Smooth muscle cell (in vitro differentiated cells): ENCODE results near the gene SLC6A7. TPM values are rescaled to one million over a fixed set of nuclear protein-coding genes. Genes with fewer than 3 reads are reported as not detected.

Source experiments
- DNase-seq: peaks from one replicate; lab custom pipeline; 2025; ENCODE audit not compliant: unreplicated experiment; lab: John Stamatoyannopoulos, UW
- H2AFZ ChIP-seq: fragments of 200-600 bp; sonication (generic); 2 replicates; pipeline ENCODE4 v1.6.0; 2016; ENCODE audit warnings: antibody characterized with exemption, low read depth, mild to moderate bottlenecking
- H3F3A ChIP-seq: fragments of 200-600 bp; sonication (generic); 2 replicates; pipeline ENCODE4 v1.6.0; 2017; ENCODE audit warnings: antibody characterized with exemption, low read depth
- H3K27ac ChIP-seq: fragments of 200-600 bp; sonication (generic); 2 replicates; pipeline ENCODE4 v1.5.1; 2016; ENCODE audit warnings: low read depth, mild to moderate bottlenecking
- H3K27me3 ChIP-seq: fragments of 200-600 bp; sonication (generic); 2 replicates; pipeline ENCODE4 v1.6.1; 2016; ENCODE audit warnings: low read depth, mild to moderate bottlenecking
- H3K36me3 ChIP-seq: fragments of 200-600 bp; sonication (generic); 2 replicates; pipeline ENCODE4 v1.5.1; 2016; ENCODE audit warnings: low read depth
- H3K4me1 ChIP-seq: fragments of 200-600 bp; sonication (generic); 2 replicates; pipeline ENCODE4 v1.5.1; 2016; ENCODE audit warnings: low read depth
- H3K4me2 ChIP-seq: fragments of 200-600 bp; sonication (generic); 2 replicates; pipeline ENCODE4 v1.6.0; 2016; ENCODE audit warnings: mild to moderate bottlenecking
- H3K4me3 ChIP-seq: fragments of 200-600 bp; sonication (generic); 2 replicates; pipeline ENCODE4 v1.5.1; 2016; ENCODE audit warnings: mild to moderate bottlenecking
- H3K79me2 ChIP-seq: fragments of 200-600 bp; sonication (generic); 2 replicates; pipeline ENCODE4 v1.6.0; 2016; ENCODE audit warnings: low read depth, mild to moderate bottlenecking
- H3K9ac ChIP-seq: fragments of 200-600 bp; sonication (generic); 2 replicates; pipeline ENCODE4 v1.6.0; 2016; ENCODE audit warnings: low read depth
- H3K9me3 ChIP-seq: fragments of 200-600 bp; sonication (generic); replicated peaks from 2 replicates; pipeline ENCODE4 v1.5.1; 2016; ENCODE audit warnings: low read depth
- H4K20me1 ChIP-seq: fragments of 200-600 bp; sonication (generic); 2 replicates; pipeline ENCODE4 v1.6.0; 2016; ENCODE audit warnings: low read depth
- CTCF ChIP-seq: fragments of 200-600 bp; sonication (generic); IDR thresholded peaks from 2 replicates; pipeline ENCODE4 v1.5.1; 2017; ENCODE audit warnings: borderline replicate concordance, mild to moderate bottlenecking, antibody characterized with exemption; ENCODE audit not compliant: insufficient read depth, poor library complexity, severe bottlenecking
- WGBS: methylation state at CpG from one replicate; pipeline ENCODE4 v1.1.7; 2016; ENCODE audit warnings: low lambda C conversion rate; 5-methylcytosine and 5-hydroxymethylcytosine counted together
- polyA plus RNA-seq: library from polyadenylated mRNA; unstranded; fragments of >200 nt; fragmentation: Nextera tagmentation; extraction: Ambion mirVana; gene quantifications from 2 replicates; pipeline ENCODE4 v1.2.1, GENCODE V29; 2016
- total RNA-seq: library from RNA; depleted of rRNA; stranded (reverse); fragments of >200 nt; gene quantifications from 2 replicates; pipeline ENCODE4 v1.2.3, GENCODE V29; 2014

SLC6A7 gene
- total and polyA plus RNA-seq, 2 experiments from 2014 or later: 0.10 TPM; not detected in 1

GRCh38 chr5:150209099-150209635 lies 19.3 kb downstream of the SLC6A7 start:
- Histone ChIP-seq H3K4me1 (peaks cover 8% of the 10 kb centered on the region), H2AFZ (no peak overlapping the region), H3K9ac (peak overlapping the region; percentile 41), H3F3A (peaks cover 3% of the 10 kb centered on the region), H3K4me3 (no peak overlapping the region), H3K4me2 (peak overlapping the region; percentile 34), H4K20me1 (no peaks in the 10 kb centered on the region), H3K9me3 (no peaks in the 10 kb centered on the region), H3K27me3 (no peaks in the 10 kb centered on the region), H3K36me3 (no peaks in the 10 kb centered on the region), H3K27ac (peak overlapping the region; percentile 86), H3K79me2 (no peaks in the 10 kb centered on the region)
- no peak for TF ChIP-seq CTCF
- 83% methylated on average over 21 of the region's 21 CpGs for WGBS
- no peak for DNase-seq

GRCh38 chr5:150210644-150211043 lies 20.8 kb downstream of the SLC6A7 start:
- H3K9ac ChIP-seq: no peak overlapping the region
- peak overlapping the region; percentile 1 for H3K4me2 ChIP-seq
- H3K9me3 ChIP-seq: no peaks in the 10 kb centered on the region
- DNase-seq: no peak
- no peaks in the 10 kb centered on the region for H4K20me1 ChIP-seq
- no peak overlapping the region for H2AFZ ChIP-seq
- no peaks in the 10 kb centered on the region for H3K27me3 ChIP-seq
- H3K79me2 ChIP-seq: no peaks in the 10 kb centered on the region
- H3K4me1 ChIP-seq: peaks cover 8% of the 10 kb centered on the region
- no peak overlapping the region for H3K4me3 ChIP-seq
- no peaks in the 10 kb centered on the region for H3K36me3 ChIP-seq
- no peak for TF ChIP-seq CTCF
- WGBS: 77% methylated on average over 6 of the region's 6 CpGs
- H3K27ac ChIP-seq: peak overlapping the region; percentile 86
- peaks cover 3% of the 10 kb centered on the region for H3F3A ChIP-seq

- Histone ChIP-seq H3K4me3 (no peak overlapping the region), H4K20me1 (no peaks in the 10 kb centered on the region), H3K27me3 (no peaks in the 10 kb centered on the region), H3K36me3 (no peaks in the 10 kb centered on the region), H3K79me2 (no peaks in the 10 kb centered on the region), H2AFZ (no peak overlapping the region), H3K4me1 (peaks cover 8% of the 10 kb centered on the region), H3K27ac (peak overlapping the region; percentile 91), H3F3A (peaks cover 3% of the 10 kb centered on the region), H3K9me3 (no peaks in the 10 kb centered on the region), H3K9ac (no peak overlapping the region), H3K4me2 (peak overlapping the region; percentile 1)
- 78% methylated on average over 15 of the region's 15 CpGs for WGBS
- TF ChIP-seq CTCF: no peak
- DNase-seq: no peak
Observed at GRCh38 chr5:150211156-150212030, 21.5 kb downstream of the SLC6A7 start.
